Stimulated activated naive CD8-positive, alpha-beta T cell treated with anti-CD3 and anti-CD28 coated beads, Interleukin-15, Interleukin-2, amounts not matched to agents 100 ng/mL and 50 ng/mL, for 24 hours (primary cell): Measurements from ENCODE around the gene STRN3.
"Not testable (repeated sequence)": the region's sequence is repeated elsewhere in the genome, so short reads cannot be mapped to it uniquely, and the experiment has no call there.

Experiments
- H3K27ac Mint-ChIP-seq: one replicate; pipeline ENCODE4 v1.8.0; 2021; ENCODE audit warnings: mild to moderate bottlenecking, mixed read lengths
- H3K27me3 Mint-ChIP-seq: one replicate; pipeline ENCODE4 v1.8.0; 2021; ENCODE audit warnings: mixed read lengths
- H3K36me3 Mint-ChIP-seq: one replicate; pipeline ENCODE4 v1.8.0; 2021; ENCODE audit warnings: low read depth, mixed read lengths
- H3K4me1 Mint-ChIP-seq: one replicate; pipeline ENCODE4 v1.8.0; 2021; ENCODE audit warnings: low read depth, mixed read lengths
- H3K4me3 Mint-ChIP-seq: one replicate; pipeline ENCODE4 v1.8.0; 2021; ENCODE audit warnings: mild to moderate bottlenecking, mixed read lengths
- H3K9me3 Mint-ChIP-seq: one replicate; pipeline ENCODE4 v1.8.0; 2021; ENCODE audit warnings: mixed read lengths

The STRN3 gene

DNA sequence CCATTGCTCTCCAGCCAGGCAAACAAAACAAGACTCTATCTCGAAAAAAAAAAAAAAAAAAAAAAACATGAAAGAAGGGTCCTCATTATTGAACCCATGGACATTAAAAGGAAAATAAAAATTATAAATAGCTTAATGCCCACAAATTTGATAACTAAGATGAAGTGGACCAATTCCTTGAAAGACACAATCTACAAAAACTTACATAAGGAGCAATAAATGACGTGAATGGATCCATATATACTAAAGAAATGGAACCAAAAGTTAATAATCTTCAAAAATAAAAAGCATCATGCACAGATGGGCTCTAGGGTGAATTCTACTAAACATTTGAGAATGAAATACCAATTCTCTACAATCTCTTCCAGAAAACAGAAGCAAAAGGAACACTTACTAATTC is 48.4 kb downstream of the STRN3 start:
- Mint-ChIP-seq H3K4me1 (peaks cover 43% of the 10 kb centered on the region), H3K9me3 (no peaks in the 10 kb centered on the region), H3K27ac (no peak overlapping the region)

DNA sequence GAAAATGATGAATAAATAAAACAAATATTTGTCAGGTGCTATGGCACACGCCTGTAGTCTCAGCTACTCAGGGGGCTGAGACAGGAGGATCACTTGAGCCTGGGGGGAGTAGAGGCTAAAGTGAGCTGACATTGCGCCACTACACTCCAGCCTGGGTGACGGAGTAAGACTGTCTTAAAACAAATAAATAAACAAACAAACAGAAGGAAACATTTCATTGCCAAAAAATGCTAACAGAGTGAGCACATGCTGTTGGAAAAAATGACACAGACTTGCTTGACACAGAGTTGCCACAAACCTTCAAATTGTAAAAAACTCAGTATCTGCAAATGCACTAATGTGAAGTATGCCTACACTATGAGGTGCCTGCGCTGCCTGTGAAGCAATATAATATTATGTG is 51.6 kb downstream of the STRN3 start:
- no peaks in the 10 kb centered on the region for H3K9me3 Mint-ChIP-seq
- H3K4me1 Mint-ChIP-seq: peaks cover 56% of the 10 kb centered on the region
- no peak overlapping the region for H3K4me3 Mint-ChIP-seq
- H3K36me3 Mint-ChIP-seq: peaks cover 12% of the 10 kb centered on the region
- no peak overlapping the region for H3K27ac Mint-ChIP-seq
- no peaks in the 10 kb centered on the region for H3K27me3 Mint-ChIP-seq

More for the DNA sequence above, 48.4 kb downstream of the STRN3 start:
- Mint-ChIP-seq H3K36me3 (peaks cover 12% of the 10 kb centered on the region), H3K4me3 (no peak overlapping the region), H3K27me3 (no peaks in the 10 kb centered on the region)

DNA sequence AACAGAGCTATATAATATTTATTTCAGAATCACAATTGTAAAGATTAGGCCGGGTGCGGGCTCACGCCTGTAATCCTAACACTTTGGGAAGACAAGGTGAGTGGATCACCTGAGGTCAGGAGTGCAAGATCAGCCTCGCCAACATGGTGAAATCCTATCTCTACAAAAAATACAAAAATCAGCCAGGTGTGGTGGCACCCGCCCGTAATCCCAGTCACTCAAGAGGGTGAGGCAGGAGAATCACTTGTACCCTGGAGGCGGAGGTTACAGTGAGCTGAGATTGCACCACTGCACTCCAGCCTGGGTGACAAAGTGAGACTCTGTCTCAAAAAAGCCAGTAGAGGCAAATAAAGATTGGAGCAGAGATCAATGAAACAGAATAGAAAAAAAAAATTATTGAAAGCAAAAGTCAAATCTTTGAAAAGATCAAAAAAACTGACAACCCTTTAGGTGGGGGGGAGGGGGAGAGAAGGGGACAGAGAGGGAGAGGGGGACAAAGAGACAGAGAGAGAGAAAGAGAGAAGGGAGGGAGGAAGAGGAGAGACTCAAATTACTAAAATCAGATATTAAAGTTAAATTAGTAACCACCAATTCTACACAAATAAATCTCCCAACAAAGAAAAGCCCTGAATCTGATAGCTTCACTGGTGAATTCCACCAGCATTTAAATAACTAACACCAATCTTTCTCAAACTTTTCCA is 53.1 kb downstream of the STRN3 start:
- H3K4me1 Mint-ChIP-seq: peaks cover 63% of the 10 kb centered on the region
- H3K4me3 Mint-ChIP-seq: no peak overlapping the region
- H3K27ac Mint-ChIP-seq: peak overlapping the region; percentile 47
- H3K27me3 Mint-ChIP-seq: no peaks in the 10 kb centered on the region
- H3K9me3 Mint-ChIP-seq: no peaks in the 10 kb centered on the region
- peaks cover 12% of the 10 kb centered on the region for H3K36me3 Mint-ChIP-seq

DNA sequence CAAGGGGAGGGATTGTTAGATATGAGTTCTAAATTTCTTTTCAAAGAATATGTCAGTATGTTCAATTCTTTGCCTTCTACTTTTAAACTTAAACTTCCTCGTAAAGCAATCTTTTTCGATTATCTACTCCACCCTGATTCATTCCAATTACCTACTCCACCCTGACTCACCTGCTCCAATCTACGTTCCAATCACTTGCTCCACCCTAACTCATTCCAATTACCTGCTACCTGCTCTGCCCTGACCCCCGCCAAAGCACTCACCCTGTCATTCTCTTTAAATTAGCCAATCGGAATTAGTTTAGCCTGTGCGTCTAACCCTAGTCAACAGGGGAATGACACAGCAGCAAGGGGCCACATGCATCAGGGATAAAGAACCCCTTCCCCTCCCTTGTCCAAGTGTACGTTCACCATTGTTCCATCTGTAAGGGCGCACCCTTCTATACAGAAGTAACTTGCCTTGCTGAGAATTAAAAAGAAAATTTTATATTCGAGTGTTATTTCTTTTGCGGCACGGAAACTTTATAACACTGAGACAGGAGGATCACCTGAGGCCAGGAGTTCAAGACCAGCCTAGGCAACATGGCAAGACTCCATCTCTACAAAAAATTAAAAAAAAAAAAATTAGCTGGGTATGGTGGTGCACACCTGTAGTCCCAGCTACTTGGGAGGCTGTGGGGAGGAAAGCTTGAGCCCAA is 54.0 kb downstream of the STRN3 start:
- H3K9me3 Mint-ChIP-seq, H3K27me3 Mint-ChIP-seq, H3K27ac Mint-ChIP-seq, H3K4me3 Mint-ChIP-seq: not testable (repeated sequence)
- Mint-ChIP-seq H3K36me3 (peaks cover 12% of the 10 kb centered on the region), H3K4me1 (peaks cover 63% of the 10 kb centered on the region)

DNA sequence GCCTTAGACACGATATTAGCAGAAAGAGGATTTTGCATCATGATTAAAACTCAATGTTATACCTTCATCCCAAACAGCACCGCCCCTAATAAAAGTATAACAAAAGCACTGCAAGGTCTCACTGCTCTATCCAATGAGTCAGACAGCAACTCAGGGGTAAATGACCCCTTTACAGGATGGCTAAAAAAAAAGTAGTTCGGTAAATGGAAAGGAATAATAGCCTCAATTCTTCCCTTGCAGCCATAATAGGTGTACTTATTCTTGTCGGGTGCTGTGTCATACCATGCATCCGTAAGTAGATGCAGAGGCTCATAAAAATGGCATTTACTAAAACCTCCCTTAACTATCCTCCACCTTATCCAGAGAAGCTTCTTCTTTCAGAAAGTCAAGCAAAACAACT is 54.6 kb downstream of the STRN3 start:
- Mint-ChIP-seq H3K4me1 (peaks cover 63% of the 10 kb centered on the region), H3K9me3 (peaks cover 1% of the 10 kb centered on the region), H3K27me3 (no peaks in the 10 kb centered on the region)

DNA sequence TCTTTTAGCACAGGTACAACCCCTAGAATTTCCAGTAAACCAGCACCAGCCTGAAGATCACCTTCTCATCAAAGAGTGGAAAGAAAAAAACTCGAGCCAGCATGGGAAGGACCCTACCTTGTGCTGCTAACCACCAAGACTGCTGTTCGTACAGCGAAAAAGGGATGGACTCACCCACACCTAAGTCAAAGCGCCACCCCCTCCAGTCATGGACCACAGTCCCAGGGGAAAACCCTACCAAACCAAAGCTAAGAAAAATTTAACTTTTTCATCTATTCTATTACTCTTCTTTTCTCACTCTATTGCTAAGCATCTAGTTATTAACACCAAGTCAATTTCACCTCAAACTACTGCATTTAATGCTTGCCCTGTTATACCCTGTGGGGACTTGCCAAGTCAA is 56.4 kb downstream of the STRN3 start:
- Mint-ChIP-seq H3K4me1 (peaks cover 58% of the 10 kb centered on the region), H3K36me3 (peaks cover 21% of the 10 kb centered on the region), H3K9me3 (peaks cover 15% of the 10 kb centered on the region), H3K27ac (peak overlapping the region; percentile 81), H3K4me3 (peak overlapping the region; percentile 56)
- not testable (repeated sequence) for H3K27me3 Mint-ChIP-seq

More for the DNA sequence above, 54.6 kb downstream of the STRN3 start:
- H3K4me3 Mint-ChIP-seq: no peak overlapping the region
- no peak overlapping the region for H3K27ac Mint-ChIP-seq
- H3K36me3 Mint-ChIP-seq: peaks cover 14% of the 10 kb centered on the region

DNA sequence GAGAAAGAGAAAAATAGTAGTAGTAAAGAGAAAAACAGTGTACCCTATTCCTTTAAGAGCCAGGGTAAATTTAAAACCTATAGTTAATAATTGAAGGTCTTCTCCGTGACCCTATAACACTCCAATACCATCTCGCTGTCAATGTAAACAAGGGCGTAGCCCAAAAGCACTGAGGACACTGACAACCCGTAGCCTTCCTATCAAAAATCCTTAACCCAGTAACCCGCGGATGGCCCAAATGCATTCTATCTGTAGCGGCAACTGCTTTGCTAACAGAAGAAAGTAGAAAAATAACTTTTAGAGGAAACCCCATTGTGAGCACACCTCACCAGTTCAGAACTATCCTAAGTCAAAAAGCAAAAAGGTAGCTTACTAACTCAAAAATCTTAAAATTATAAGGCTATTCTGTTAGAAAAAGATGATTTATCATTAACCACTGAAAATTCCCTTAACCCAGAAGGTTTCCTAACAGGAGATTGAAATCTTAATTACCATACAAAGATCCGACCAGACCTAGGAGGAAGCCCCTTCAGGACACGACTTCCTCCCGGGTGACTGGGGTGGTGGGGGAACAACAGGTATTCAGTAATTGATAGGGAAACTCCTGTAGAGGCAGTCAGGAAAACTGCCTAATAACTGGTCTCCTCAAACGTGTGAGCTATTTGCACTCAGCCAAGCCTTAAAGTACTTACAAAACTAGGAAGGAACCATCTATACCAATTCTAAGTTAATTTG is 58.6 kb downstream of the STRN3 start:
- Mint-ChIP-seq H3K4me1 (peaks cover 50% of the 10 kb centered on the region), H3K9me3 (peaks cover 16% of the 10 kb centered on the region), H3K36me3 (peaks cover 39% of the 10 kb centered on the region)
- H3K4me3 Mint-ChIP-seq, H3K27ac Mint-ChIP-seq, H3K27me3 Mint-ChIP-seq: not testable (repeated sequence)

DNA sequence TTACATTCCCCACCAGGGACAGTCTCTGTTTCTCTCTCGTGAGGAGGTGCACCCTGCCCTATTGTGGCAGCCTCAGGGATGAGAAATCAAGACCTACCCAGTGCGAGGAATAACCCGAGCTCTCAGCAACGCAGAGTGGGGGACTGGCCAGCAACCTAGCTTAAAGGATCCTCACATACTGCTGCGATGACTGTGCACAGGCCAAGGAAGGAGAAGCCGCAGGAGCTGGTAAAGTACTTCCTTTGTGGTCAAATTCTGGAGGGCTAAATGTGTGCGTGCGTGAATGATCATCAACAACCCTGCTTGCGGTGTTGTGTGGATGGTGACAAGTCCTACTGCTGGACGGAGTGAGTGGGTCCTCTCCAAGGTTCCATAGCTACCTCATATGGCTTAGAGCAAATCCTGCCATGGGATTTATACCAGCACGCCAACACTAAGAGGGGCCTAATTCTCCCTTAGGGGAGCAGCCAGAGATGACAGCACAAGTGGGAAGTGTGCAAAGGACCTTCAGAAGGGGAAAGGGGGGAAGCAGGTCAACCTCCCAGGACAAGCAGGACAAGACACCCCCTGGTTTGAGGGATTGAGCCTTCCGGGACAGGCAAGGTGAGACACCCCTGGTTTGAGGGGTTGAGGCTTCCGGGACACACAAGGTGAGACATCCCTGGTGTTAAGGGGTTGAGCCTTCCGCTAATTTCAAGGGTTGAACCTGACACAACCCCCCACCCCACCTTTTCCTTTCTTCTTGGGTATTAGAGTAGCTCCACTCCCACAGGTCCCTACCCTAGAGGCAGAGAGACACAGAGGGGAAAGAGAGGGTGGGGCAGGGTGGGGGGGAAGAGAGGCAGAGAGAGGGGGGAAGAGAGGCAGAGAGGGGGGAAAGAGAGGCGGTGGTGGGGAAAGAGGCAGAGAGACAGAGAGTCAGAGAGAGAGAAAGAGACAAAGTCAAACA is 59.5 kb downstream of the STRN3 start:
- Mint-ChIP-seq H3K36me3 (peaks cover 39% of the 10 kb centered on the region), H3K27me3 (no peaks in the 10 kb centered on the region), H3K27ac (no peak overlapping the region), H3K4me1 (peaks cover 44% of the 10 kb centered on the region), H3K4me3 (no peak overlapping the region), H3K9me3 (peaks cover 16% of the 10 kb centered on the region)

DNA sequence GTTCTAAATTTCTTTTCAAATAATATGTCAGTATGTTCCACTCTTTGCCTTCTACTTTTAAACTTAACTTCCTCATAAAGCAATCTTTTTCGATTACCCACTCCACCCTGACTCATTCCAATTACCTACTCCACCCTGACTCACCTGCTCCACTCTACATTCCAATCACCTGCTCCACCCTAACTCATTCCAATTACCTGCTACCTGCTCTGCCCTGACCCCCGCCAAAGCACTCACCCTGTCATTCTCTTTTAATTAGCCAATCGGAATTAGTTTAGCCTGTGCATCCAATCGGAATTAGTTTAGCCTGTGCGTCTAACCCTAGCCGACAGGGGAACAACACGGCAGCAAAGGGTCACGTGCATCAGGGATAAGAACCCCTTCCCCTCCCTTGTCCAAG is 60.3 kb downstream of the STRN3 start:
- H3K36me3 Mint-ChIP-seq: peaks cover 44% of the 10 kb centered on the region
- H3K4me1 Mint-ChIP-seq: peaks cover 42% of the 10 kb centered on the region

DNA sequence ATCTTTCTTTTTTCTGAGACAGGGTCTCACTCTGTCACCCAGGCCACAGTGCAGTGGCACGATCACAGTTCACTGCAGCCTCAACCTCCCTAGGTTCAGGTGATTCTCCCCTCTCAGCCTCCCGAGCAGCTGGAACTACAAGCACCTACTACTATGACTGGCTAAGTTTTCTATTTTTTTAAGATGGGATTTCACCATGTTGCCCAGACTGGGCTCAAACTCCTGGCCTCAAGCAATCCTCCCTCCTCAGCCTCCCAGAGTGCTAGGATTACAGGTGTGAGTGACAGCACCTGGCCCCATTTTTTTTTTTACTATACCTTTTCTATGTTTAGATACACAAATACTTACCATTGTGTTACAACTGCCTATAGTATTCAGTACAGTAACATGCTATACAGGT is 63.6 kb downstream of the STRN3 start:
- Mint-ChIP-seq H3K4me1 (peaks cover 52% of the 10 kb centered on the region), H3K36me3 (peaks cover 54% of the 10 kb centered on the region), H3K9me3 (peaks cover 16% of the 10 kb centered on the region)
- H3K27me3 Mint-ChIP-seq, H3K4me3 Mint-ChIP-seq, H3K27ac Mint-ChIP-seq: not testable (repeated sequence)

More for the DNA sequence above, 60.3 kb downstream of the STRN3 start:
- not testable (repeated sequence) for H3K27ac Mint-ChIP-seq, H3K27me3 Mint-ChIP-seq, H3K4me3 Mint-ChIP-seq
- H3K9me3 Mint-ChIP-seq: peaks cover 16% of the 10 kb centered on the region

DNA sequence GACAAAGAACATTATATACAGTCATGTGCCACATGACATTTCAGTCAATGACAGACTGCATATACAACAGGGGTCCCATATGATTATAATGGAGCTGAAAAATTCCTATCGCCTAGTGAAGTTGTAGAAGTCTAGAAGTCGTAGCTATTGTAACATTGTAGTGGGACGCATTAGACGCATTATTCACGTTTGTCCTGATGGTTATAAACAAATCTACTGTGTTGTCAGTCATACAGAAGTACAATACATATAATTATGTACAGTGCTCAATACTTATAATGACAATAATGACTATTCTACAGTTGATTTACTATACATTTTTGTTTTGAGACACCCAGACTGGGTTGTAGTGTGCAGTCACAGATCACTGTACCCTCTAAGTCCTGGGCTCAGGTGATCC is 64.8 kb downstream of the STRN3 start:
- H3K27ac Mint-ChIP-seq: no peak overlapping the region
- H3K9me3 Mint-ChIP-seq: peaks cover 12% of the 10 kb centered on the region
- H3K27me3 Mint-ChIP-seq: no peaks in the 10 kb centered on the region
- H3K4me3 Mint-ChIP-seq: no peak overlapping the region
- H3K36me3 Mint-ChIP-seq: peaks cover 52% of the 10 kb centered on the region
- H3K4me1 Mint-ChIP-seq: peaks cover 58% of the 10 kb centered on the region

DNA sequence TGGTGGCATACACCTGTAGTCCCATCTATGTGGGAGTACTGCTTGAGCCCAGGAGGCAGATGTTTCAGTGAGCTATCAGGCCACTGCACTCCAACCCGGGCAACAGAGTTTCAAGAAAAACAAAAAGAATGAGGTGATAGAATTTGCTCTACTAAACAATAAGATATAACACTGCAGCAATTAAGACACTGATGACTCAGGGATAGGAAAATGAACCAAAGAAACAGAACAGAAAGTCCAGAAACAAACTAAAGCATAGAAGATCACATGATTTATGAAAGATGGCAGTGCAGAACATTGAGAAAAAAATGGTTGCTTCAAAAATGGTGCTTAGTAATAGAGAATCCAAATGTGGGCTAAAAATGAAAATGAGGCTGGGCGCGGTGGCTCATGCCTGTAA is 66.0 kb downstream of the STRN3 start:
- H3K4me3 Mint-ChIP-seq: peak overlapping the region; percentile 15
- peaks cover 56% of the 10 kb centered on the region for H3K4me1 Mint-ChIP-seq
- peaks cover 4% of the 10 kb centered on the region for H3K9me3 Mint-ChIP-seq
- H3K27ac Mint-ChIP-seq: peak overlapping the region; percentile 76
- peaks cover 48% of the 10 kb centered on the region for H3K36me3 Mint-ChIP-seq
- H3K27me3 Mint-ChIP-seq: no peaks in the 10 kb centered on the region

DNA sequence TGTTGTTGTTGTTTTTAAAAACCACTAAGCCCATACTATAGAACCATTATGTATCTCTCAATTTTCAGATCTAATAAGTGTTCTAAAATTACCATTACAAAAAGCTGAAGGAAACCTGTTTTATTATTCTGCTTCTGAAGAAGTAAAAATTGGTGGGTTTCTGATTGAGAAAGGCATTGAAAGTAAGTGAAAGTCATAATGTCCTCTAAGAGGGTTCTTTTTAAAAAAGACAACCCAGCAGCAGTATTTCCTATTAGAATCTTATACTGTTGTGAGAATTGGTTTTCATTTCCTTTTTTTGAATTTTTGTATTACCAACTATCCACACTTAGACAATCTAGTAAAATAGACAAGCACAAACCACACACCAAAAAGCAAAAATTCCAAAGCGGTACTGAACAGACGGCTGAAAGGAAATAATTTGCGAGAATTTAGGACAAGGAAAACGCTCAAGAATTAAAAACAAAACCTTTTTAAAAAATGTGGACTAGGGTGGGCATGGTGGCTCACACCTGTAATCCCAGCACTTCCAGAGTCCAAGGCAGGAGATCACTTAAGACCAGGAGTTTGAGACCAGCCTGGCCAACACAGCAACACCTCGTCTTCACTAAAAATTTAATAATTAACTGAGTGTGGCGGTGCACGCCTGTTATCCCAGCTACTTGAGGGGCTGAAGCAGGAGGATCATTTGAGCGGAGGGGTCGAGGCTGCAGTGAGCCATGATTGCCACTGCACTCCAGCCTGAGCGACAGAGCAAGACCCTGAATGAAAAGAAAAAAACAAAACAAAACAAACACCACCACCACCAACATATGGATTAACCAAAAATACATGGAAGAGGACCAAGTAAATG is 67.4 kb downstream of the STRN3 start:
- H3K4me3 Mint-ChIP-seq: no peak overlapping the region
- no peaks in the 10 kb centered on the region for H3K9me3 Mint-ChIP-seq
- peaks cover 51% of the 10 kb centered on the region for H3K4me1 Mint-ChIP-seq
- no peaks in the 10 kb centered on the region for H3K27me3 Mint-ChIP-seq
- peak overlapping the region; percentile 52 for H3K27ac Mint-ChIP-seq
- peaks cover 40% of the 10 kb centered on the region for H3K36me3 Mint-ChIP-seq
